GM18499 (cell line): ENCODE results near the gene TIAM2.
"Not testable (repeated sequence)": the region's sequence is repeated elsewhere in the genome, so short reads cannot be mapped to it uniquely, and the experiment has no call there.

Experiments
- ATAC-seq: cut with Tn5 transposase; IDR thresholded peaks from one replicate; pipeline ENCODE4 v1.9.1; 2021; ENCODE audit warnings: moderate number of reproducible peaks; ENCODE audit not compliant: insufficient read depth, unreplicated experiment

The TIAM2 gene

GRCh38 chr6:155215906-155216305, 220.8 kb downstream of the TIAM2 start:
- no peak for ATAC-seq

GRCh38 chr6:155216312-155217046, 221.4 kb downstream of the TIAM2 start:
- ATAC-seq, result no peak

- ATAC-seq, result not testable (repeated sequence)
Measured at GRCh38 chr6:155218711-155219110, 223.6 kb downstream of the TIAM2 start.

- ATAC-seq, result no peak
Measured at GRCh38 chr6:155219299-155219698, 224.2 kb downstream of the TIAM2 start.

GRCh38 chr6:155219858-155220301, 224.8 kb downstream of the TIAM2 start:
- no peak for ATAC-seq

- ATAC-seq, result no peak
Measured at GRCh38 chr6:155221086-155221485, 226.0 kb downstream of the TIAM2 start.

- no peak for ATAC-seq
Measured at GRCh38 chr6:155222506-155222905, 227.4 kb downstream of the TIAM2 start.

GRCh38 chr6:155223646-155224451, 228.7 kb downstream of the TIAM2 start:
- ATAC-seq, result peak; percentile 95

GRCh38 chr6:155224618-155225017, 229.5 kb downstream of the TIAM2 start:
- no peak for ATAC-seq

- ATAC-seq, result no peak
Measured at GRCh38 chr6:155227046-155227445, 231.9 kb downstream of the TIAM2 start.

- no peak for ATAC-seq
Measured at GRCh38 chr6:155228546-155229166, 233.5 kb downstream of the TIAM2 start.

GRCh38 chr6:155230975-155231374, 235.9 kb downstream of the TIAM2 start:
- ATAC-seq, result not testable (repeated sequence)

GRCh38 chr6:155232848-155233247, 237.7 kb downstream of the TIAM2 start:
- no peak for ATAC-seq

GRCh38 chr6:155234167-155234566, 239.1 kb downstream of the TIAM2 start:
- ATAC-seq, result no peak

GRCh38 chr6:155234687-155235086, 239.6 kb downstream of the TIAM2 start:
- no peak for ATAC-seq

GRCh38 chr6:155235087-155235486, 240.0 kb downstream of the TIAM2 start:
- ATAC-seq, result no peak

- no peak for ATAC-seq
Measured at GRCh38 chr6:155237613-155238012, 242.5 kb downstream of the TIAM2 start.

GRCh38 chr6:155240905-155241600, 245.9 kb downstream of the TIAM2 start:
- ATAC-seq, result no peak

- no peak for ATAC-seq
Measured at GRCh38 chr6:155241966-155242365, 246.9 kb downstream of the TIAM2 start.

- no peak for ATAC-seq
Measured at GRCh38 chr6:155244434-155244833, 249.3 kb downstream of the TIAM2 start.
